T-helper 17 cell (primary cell): ENCODE data around the gene FSTL4. TPM values are rescaled to one million over a fixed set of nuclear protein-coding genes. Genes with fewer than 3 reads are reported as not detected.

Experiments used
- ATAC-seq: fragments of 150-1000 bp; cut with Tn5 transposase; 2 replicates; pipeline ENCODE4 v1.10.0; 2021; ENCODE audit warnings: mild to moderate bottlenecking, moderate library complexity
- DNase-seq, 3 donors: peaks; one replicate each; pipeline versions ENCODE4 v3.0.0 to v3.0.0-alpha.2; 2020 to 2021
- H3K9me3 ChIP-seq: one replicate; pipeline ENCODE4 v1.7.0; 2013; ENCODE audit warnings: low read length, mild to moderate bottlenecking; ENCODE audit not compliant: control insufficient read depth, poor library complexity, severe bottlenecking
- H3K27ac Mint-ChIP-seq: one replicate; pipeline ENCODE4 v1.8.0; 2022; ENCODE audit warnings: mild to moderate bottlenecking, moderate library complexity, mixed read lengths
- H3K27me3 Mint-ChIP-seq: one replicate; pipeline ENCODE4 v1.8.0; 2022; ENCODE audit warnings: mixed read lengths
- H3K36me3 Mint-ChIP-seq: one replicate; pipeline ENCODE4 v1.8.0; 2022; ENCODE audit warnings: low read depth, mixed read lengths
- H3K4me1 Mint-ChIP-seq: one replicate; pipeline ENCODE4 v1.8.0; 2022; ENCODE audit warnings: mild to moderate bottlenecking, mixed read lengths
- H3K4me3 Mint-ChIP-seq: one replicate; pipeline ENCODE4 v1.8.0; 2022; ENCODE audit warnings: mild to moderate bottlenecking, moderate library complexity, mixed read lengths
- total RNA-seq, 4 donors: library from RNA in 2 of 4; stranded (reverse) in 2 of 4; gene quantifications; one replicate each; pipeline ENCODE4 v1.2.3 and lab custom pipeline; 2022 to 2026

The FSTL4 gene
- total RNA-seq, 2 donors from 2014 or later = 0.26 TPM; not detected in 1

DNA sequence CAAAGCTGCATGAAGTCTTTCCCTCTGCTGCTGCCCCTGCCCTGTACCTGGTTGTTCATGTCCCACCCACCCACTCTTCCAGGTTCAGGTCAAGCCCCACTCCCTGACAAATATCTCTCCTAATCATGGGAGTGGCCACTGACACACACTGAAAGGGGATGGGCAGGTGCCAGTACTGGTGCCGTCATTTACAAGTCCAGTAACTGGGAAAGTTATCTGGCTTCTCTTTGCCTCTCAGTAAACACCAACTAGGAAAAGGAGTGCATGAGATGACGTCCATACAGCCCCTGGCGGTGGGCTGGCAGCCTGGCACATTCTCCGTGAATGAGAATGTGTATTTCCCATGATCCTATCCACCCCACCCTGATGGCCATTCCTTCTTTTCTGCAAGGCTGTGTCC, 225.2 kb downstream of the FSTL4 start:
- H3K4me3 Mint-ChIP-seq = no peak overlapping the region
- ATAC-seq (peak; percentile 14), DNase-seq (no peak)
- no peaks in the 10 kb centered on the region for H3K36me3 Mint-ChIP-seq
- H3K27me3 Mint-ChIP-seq = peaks cover 67% of the 10 kb centered on the region
- peaks cover 4% of the 10 kb centered on the region for H3K4me1 Mint-ChIP-seq
- no peak overlapping the region for H3K27ac Mint-ChIP-seq
- no peaks in the 10 kb centered on the region for H3K9me3 ChIP-seq

DNA sequence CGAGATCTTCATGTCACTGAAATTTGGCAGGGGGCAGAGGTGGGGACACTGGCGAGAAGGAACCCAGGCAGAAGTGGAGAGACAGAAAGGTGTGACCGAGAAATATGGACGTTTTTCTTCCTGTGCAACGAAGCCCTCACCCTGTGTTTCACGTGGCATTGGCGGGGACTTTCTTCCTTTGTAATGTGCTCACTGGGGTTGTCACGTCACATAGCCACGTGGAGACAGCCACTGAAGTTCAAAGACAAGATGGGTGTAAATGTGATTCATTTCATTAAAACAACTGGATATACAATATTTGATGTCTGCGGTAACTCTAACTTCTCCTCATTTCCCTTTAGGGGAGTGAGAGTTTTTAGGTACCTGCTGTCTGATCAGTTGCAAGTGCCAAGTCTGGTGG, 225.7 kb downstream of the FSTL4 start:
- H3K27me3 Mint-ChIP-seq = peaks cover 67% of the 10 kb centered on the region
- H3K4me3 Mint-ChIP-seq = no peak overlapping the region
- ATAC-seq = peak; percentile 44
- H3K36me3 Mint-ChIP-seq = no peaks in the 10 kb centered on the region
- peaks cover 4% of the 10 kb centered on the region for H3K4me1 Mint-ChIP-seq
- H3K27ac Mint-ChIP-seq = peak overlapping the region; percentile 27
- DNase-seq = no peak
- no peaks in the 10 kb centered on the region for H3K9me3 ChIP-seq

DNA sequence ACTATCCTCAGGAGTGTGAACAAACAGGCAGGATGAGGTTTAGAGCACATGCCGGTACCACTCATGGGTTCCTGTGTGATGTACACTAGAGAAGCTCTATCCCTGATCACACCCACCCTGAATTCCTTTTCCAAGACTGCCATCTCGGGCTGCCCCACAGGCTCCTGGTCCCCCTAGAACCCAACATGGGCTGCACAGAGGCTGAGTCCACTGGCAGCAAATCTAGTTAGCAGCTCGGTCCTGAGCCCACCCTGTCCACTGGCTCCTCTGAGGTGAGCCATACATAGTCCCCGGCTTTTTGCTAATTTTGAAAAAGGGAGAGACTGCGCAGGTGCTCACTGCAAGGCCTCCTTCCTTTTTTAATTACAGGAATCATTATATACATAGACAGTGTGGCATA, 227.0 kb downstream of the FSTL4 start:
- Mint-ChIP-seq H3K4me1 (peaks cover 4% of the 10 kb centered on the region), H3K4me3 (no peak overlapping the region), H3K27ac (no peak overlapping the region), H3K36me3 (no peaks in the 10 kb centered on the region), H3K27me3 (peaks cover 60% of the 10 kb centered on the region)
- ATAC-seq (no peak), DNase-seq (no peak)
- H3K9me3 ChIP-seq = no peaks in the 10 kb centered on the region

DNA sequence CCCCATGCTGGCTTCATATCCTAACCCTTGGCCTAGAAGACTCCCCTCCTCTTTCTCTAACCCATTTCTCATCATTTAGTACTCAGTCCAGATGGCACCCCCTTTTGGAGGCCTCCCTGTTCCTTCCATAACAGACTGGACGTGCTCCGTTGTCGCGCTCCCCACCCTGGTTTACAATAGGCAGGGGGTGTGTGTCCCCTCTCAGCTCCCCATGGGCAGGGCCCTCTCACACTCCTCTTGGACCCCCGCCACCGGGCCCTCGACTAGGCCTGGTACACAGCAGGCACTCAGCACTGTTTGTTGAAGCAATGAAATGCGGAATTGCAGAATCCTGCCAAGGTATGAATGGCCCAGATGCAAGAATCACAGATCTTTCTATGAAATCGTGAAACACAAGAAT, 227.4 kb downstream of the FSTL4 start:
- Mint-ChIP-seq H3K4me3 (no peak overlapping the region), H3K27me3 (peaks cover 58% of the 10 kb centered on the region), H3K27ac (no peak overlapping the region), H3K4me1 (peaks cover 4% of the 10 kb centered on the region), H3K36me3 (no peaks in the 10 kb centered on the region)
- no peak for ATAC-seq
- no peak for DNase-seq
- no peaks in the 10 kb centered on the region for H3K9me3 ChIP-seq

DNA sequence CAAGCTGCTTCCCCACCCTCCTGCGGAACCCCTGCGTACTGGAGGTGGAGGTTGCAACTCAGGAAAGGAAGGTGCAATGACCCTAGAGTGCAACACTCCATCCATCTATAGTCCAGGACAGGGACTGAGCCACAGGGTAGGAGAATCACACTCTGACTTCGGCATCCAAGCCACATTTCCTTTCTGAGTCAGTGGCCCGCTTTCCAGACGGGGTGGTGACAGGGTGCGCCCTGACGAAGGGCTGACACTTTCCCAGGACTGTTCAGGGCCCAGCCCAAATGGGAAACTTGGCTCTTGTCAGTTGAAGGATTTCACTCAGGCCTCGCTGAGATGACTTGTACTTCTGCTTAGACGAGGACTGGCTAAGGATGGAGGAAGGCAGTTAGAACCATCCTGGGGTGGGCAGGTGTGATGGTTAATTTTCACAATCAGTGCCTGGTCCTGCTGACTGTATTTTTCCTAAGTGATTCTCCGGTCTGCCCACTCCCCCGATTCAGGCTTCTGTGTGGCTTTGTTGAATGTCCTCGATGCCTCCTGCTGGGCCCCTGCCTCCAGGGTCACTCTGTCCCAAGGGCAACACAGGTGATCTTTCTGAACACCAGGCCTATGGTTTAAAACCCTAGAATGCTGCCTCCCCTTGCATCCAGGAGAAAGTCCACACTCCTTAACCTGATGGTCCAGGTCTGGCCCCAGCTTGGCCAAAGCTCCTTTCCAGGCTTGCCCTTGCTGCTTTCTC, 228.1 kb downstream of the FSTL4 start:
- ATAC-seq (no peak), DNase-seq (no peak)
- Mint-ChIP-seq H3K36me3 (no peaks in the 10 kb centered on the region), H3K4me1 (peaks cover 4% of the 10 kb centered on the region), H3K4me3 (no peak overlapping the region), H3K27me3 (peaks cover 52% of the 10 kb centered on the region), H3K27ac (no peak overlapping the region)
- H3K9me3 ChIP-seq = no peaks in the 10 kb centered on the region

DNA sequence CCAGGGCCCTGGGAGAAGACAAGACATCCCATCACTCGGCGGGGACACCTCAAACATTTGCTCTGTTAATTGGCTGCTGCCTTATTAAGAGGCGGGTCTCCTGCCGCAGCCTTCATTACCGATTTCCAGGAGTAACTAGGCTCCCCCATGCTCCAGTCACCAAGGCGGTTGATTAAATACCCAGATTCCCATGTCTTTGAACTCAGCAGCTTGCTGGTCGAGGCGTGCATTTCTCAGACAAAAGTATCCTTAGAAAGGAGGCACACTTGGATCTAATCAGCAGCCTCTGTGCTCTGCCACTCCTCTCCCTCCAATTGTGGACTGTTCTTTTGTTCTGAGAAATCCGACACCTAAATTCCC, 228.8 kb downstream of the FSTL4 start:
- Mint-ChIP-seq H3K27me3 (peaks cover 45% of the 10 kb centered on the region), H3K36me3 (no peaks in the 10 kb centered on the region), H3K4me1 (peaks cover 4% of the 10 kb centered on the region), H3K4me3 (no peak overlapping the region), H3K27ac (no peak overlapping the region)
- no peak for DNase-seq
- no peak for ATAC-seq
- no peaks in the 10 kb centered on the region for H3K9me3 ChIP-seq

DNA sequence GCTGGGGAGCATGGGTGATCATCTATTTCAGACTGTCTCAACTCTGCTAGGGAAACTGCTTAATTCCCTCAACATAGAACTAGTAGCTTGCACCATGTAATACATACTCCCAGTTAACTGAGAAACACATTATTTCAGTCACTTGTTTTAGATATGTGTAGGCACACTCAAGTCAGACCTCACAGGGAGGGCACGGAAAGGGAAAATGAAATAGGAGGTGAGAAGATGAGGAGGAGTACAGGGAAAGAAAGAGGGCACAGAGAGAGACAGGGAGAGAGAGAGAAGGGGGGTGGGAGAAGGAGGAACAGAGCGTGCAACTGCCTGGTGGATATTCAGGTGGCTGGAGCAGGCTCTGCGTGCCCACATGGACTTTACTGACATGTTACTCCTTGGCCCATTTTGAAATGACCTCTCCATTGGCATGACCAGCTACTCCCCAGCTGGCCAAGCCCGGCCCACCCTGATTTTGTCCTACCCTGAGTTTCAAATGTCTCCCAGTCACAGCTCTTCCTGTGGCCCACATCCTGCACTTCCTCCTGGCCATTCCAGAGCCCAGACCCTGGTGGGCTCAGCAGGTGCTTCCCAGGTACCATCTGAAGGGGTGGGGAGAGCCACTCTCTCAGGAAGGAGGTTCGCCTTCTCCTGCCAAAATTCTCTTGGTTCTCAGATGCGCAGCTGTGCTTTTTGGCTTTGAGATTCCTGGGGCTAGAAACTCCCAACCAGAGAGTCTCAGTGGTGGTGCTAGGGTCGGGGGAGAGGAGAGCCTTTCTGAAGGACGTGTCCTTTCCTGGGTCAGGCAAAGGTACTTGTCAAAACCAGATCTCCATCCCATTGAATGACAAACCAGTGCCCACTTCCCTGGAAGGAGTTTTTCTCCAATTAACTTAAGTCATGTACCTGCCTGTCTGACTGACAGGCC, 229.4 kb downstream of the FSTL4 start:
- Mint-ChIP-seq H3K4me3 (no peak overlapping the region), H3K4me1 (peaks cover 4% of the 10 kb centered on the region), H3K27me3 (peaks cover 39% of the 10 kb centered on the region), H3K36me3 (no peaks in the 10 kb centered on the region), H3K27ac (no peak overlapping the region)
- DNase-seq = no peak
- ATAC-seq = no peak
- peaks cover 1% of the 10 kb centered on the region for H3K9me3 ChIP-seq

DNA sequence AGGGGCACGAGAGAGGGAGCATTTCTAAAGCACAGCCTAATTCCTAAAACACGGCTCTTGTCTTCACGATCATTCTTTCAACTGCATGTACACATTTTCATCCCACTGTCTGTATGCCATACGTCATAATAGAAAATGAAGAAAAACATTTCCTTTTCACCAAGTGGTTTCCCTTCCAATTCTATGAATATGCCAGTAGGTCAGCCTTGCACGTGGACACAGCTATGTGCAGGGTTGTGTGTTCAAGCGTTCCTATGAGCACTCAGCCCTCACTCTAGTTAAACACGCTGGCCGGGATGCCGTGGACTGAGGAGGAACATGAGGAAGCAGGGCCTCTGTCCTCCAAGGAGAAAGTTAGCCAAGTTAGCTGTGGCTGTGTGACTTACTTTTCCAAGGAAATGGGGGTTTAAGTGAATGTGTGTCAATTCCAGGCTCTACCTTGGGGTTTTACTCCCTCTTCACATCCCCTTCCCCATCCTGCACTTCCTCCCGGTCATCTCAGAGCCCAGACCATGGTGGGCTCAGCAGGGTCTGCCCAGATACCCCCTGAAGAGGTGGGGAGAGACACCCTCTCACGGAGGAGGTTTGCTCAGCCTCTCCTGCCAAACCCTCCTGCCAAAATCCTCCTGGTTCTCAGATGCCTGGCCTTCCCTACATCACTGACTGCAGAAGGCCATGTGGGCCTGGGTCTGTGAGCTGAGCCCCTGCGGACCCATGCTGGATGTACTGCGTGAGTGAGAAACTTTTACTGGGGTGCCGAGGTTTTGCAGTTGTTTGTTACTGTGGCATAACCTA, 230.6 kb downstream of the FSTL4 start:
- Mint-ChIP-seq H3K27ac (no peak overlapping the region), H3K4me3 (peak overlapping the region; percentile 28), H3K36me3 (no peaks in the 10 kb centered on the region), H3K27me3 (peaks cover 33% of the 10 kb centered on the region), H3K4me1 (peaks cover 4% of the 10 kb centered on the region)
- peaks cover 3% of the 10 kb centered on the region for H3K9me3 ChIP-seq
- ATAC-seq (no peak), DNase-seq (no peak)

DNA sequence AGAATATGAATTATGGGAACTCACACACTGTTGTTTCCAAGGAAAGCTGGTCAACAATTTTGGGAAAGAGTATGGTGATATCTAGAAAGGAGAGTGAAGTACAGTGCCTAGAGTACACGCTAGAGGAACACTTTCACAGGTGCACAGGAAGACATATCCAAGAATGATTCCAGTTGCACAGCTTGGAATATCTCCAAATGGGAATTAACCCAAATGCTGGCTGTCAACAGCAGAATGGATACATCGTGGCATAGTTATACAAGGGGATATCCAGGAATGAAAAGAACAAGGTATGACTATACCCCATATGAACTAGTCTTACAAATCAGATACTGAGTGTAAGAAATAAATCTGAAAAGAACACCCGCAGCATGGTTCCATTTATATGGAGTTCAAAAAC, 231.3 kb downstream of the FSTL4 start:
- H3K36me3 Mint-ChIP-seq = no peaks in the 10 kb centered on the region
- DNase-seq (no peak), ATAC-seq (no peak)
- H3K9me3 ChIP-seq = peaks cover 3% of the 10 kb centered on the region
- no peaks in the 10 kb centered on the region for H3K4me1 Mint-ChIP-seq
- no peak overlapping the region for H3K27ac Mint-ChIP-seq
- H3K4me3 Mint-ChIP-seq = peak overlapping the region; percentile 28
- peaks cover 27% of the 10 kb centered on the region for H3K27me3 Mint-ChIP-seq

DNA sequence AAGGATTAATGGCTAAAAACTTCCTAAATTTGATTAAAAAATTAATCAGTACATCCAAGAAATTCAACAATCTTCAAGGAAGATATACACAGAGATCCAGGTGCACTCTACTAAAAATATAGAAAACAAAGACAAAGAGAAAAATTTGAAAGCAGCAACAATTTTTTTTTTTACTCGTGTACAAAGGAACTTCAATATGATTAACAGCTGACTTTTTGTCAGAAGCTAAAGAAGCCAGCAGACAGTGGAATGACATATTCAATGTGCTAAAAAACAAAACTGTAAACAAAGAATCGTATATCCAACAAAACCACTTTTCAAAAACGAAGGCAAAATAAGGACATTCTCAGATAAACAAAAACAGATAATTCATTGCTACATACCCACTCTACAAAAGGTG, 234.6 kb downstream of the FSTL4 start:
- no peak overlapping the region for H3K4me3 Mint-ChIP-seq

DNA sequence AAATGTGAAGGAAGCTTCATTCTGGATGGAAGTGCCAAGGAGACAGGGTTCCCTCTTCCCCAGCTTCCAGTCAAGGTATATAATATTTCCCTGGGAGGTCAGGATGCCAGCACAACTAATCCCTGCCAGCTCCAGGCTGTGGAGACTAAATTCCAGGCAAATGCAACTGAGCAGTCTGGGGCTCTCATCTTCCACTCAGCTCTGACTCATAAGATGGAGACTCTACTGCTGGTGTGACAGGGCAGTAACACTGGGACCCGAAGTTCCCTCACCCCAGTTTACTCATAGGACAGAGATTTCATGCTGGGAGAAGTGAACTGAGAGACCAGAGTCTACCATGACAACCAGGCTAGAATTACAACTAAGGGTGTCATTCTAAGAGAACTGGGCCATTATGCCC, 235.4 kb downstream of the FSTL4 start:
- Mint-ChIP-seq H3K27ac (no peak overlapping the region), H3K36me3 (no peaks in the 10 kb centered on the region), H3K4me1 (no peaks in the 10 kb centered on the region), H3K27me3 (peaks cover 30% of the 10 kb centered on the region), H3K4me3 (no peak overlapping the region)
- DNase-seq = no peak
- H3K9me3 ChIP-seq = peaks cover 3% of the 10 kb centered on the region
- ATAC-seq = no peak

More for the DNA sequence above, 234.6 kb downstream of the FSTL4 start:
- H3K9me3 ChIP-seq = peaks cover 3% of the 10 kb centered on the region
- peaks cover 23% of the 10 kb centered on the region for H3K27me3 Mint-ChIP-seq
- no peak for ATAC-seq
- no peak for DNase-seq
- no peaks in the 10 kb centered on the region for H3K4me1 Mint-ChIP-seq
- no peaks in the 10 kb centered on the region for H3K36me3 Mint-ChIP-seq
- H3K27ac Mint-ChIP-seq = no peak overlapping the region

DNA sequence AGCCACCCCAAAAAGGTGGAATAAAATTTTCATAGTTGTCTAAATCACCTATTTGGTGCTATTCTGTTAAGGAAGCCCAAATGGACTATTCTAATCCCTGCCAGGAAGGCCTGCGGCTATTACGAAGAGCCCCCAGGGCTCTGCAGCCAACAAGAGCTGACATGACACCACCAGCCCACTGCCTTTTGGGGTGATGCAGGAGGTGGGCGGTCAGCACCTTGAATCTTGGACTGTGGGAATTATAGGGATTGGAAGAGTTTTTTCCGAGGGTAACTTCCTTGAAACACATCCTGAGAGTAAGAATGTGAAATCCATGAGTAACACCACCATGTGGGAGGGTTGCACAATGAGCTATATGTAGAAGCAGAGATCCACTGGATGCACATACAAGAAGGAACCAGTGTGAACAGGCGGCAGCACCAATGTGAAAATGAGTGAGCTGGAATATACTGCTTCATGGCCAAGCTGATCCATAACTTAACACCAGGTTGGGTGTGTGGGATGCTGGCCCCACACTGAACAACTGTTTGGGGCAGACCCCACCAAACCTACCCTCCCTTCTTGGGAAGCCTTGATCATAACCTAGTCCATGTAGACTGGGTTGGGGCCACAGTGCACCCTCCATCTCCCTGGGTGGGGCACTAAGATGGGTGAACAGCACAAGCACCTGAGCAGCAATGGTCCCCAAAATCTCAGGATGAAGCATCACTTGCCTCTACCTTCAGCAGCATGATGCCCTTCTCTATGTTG, 239.0 kb downstream of the FSTL4 start:
- Mint-ChIP-seq H3K4me3 (no peak overlapping the region), H3K27ac (no peak overlapping the region), H3K36me3 (peaks cover 2% of the 10 kb centered on the region), H3K27me3 (peaks cover 53% of the 10 kb centered on the region), H3K4me1 (peaks cover 2% of the 10 kb centered on the region)
- no peak for ATAC-seq
- DNase-seq = no peak
- peaks cover 3% of the 10 kb centered on the region for H3K9me3 ChIP-seq
